Activated CD4-positive, alpha-beta memory T cell treated with anti-CD3 and anti-CD28 coated beads, Interleukin-2, amount 10 ng/mL, durations not matched to agents 7 days and 5 days (primary cell): ENCODE data around the gene THEM4. TPM values are rescaled to one million over a fixed set of nuclear protein-coding genes. Genes with fewer than 3 reads are reported as not detected.
A peak's percentile ranks its signal among the peaks of the same experiment; 100 is the strongest.
"Not testable (repeated sequence)": the region's sequence is repeated elsewhere in the genome, so short reads cannot be mapped to it uniquely, and the experiment has no call there.

Source experiments
- CTCF ChIA-PET: fragments of 350-600 bp; sonication (Branson Sonifier 250); formaldehyde crosslinking; loops from one replicate; lab custom pipeline; 2021; ENCODE audit warnings: antibody characterized with exemption, inconsistent platforms; lab: Charles Lee
- POLR2A ChIA-PET: fragments of 350-600 bp; sonication (Branson Sonifier 250); formaldehyde crosslinking; loops from one replicate; lab custom pipeline; 2021; ENCODE audit warnings: antibody characterized with exemption; lab: Charles Lee
- DNase-seq: peaks from one replicate; pipeline ENCODE4 v3.0.0-alpha.2; 2020
- H3K27ac Mint-ChIP-seq: one replicate; pipeline ENCODE4 v1.8.0; 2021; ENCODE audit warnings: mild to moderate bottlenecking, mixed read lengths
- H3K27me3 Mint-ChIP-seq: one replicate; pipeline ENCODE4 v1.8.0; 2021; ENCODE audit warnings: mixed read lengths
- H3K36me3 Mint-ChIP-seq: one replicate; pipeline ENCODE4 v1.8.0; 2021; ENCODE audit warnings: low read depth, mixed read lengths
- H3K4me1 Mint-ChIP-seq: one replicate; pipeline ENCODE4 v1.8.0; 2021; ENCODE audit warnings: mixed read lengths
- H3K4me3 Mint-ChIP-seq: one replicate; pipeline ENCODE4 v1.8.0; 2021; ENCODE audit warnings: mild to moderate bottlenecking, mixed read lengths
- H3K9me3 Mint-ChIP-seq: one replicate; pipeline ENCODE4 v1.8.0; 2021; ENCODE audit warnings: mixed read lengths
- total RNA-seq, 2 experiments: library from RNA; stranded (reverse); gene quantifications; one replicate each; pipeline ENCODE4 v1.2.3, GENCODE V29; 2021

Gene THEM4
- total RNA-seq, 2 experiments from 2014 or later: 26.3 to 28.6 TPM

GRCh38 chr1:151905443-151906323, 3.6 kb downstream of the THEM4 start:
- Mint-ChIP-seq H3K4me3 (peak overlapping the region; percentile 52), H3K9me3 (peaks cover 39% of the 10 kb centered on the region), H3K27ac (peak overlapping the region; percentile 93), H3K4me1 (peaks cover 67% of the 10 kb centered on the region), H3K36me3 (peaks cover 68% of the 10 kb centered on the region)
- DNase-seq, H3K27me3 Mint-ChIP-seq: not testable (repeated sequence)
- CTCF ChIA-PET: interaction anchor here (1.2 to 1.7 kb wide), 4 partner anchors 15 to 90 kb away, joined by 4 to 18 read pairs (median 4); no protein-coding TSS in a partner anchor
- POLR2A ChIA-PET: interaction anchor here (0.7 to 2.1 kb wide), 20 partner anchors 10 to 243 kb away, joined by 3 to 17 read pairs (median 4); partner anchors contain the start of genes C2CD4D, S100A10 and S100A11

- Mint-ChIP-seq H3K4me3 (peak overlapping the region; percentile 52), H3K4me1 (peaks cover 70% of the 10 kb centered on the region), H3K36me3 (peaks cover 74% of the 10 kb centered on the region), H3K9me3 (peaks cover 44% of the 10 kb centered on the region), H3K27me3 (peaks cover 2% of the 10 kb centered on the region), H3K27ac (peak overlapping the region; percentile 93)
- ChIA-PET POLR2A (interaction anchor here (0.7 to 2.1 kb wide), 21 partner anchors 9 to 243 kb away, joined by 3 to 17 read pairs (median 4); partner anchors contain the start of genes C2CD4D, S100A10 and S100A11), CTCF (interaction anchor here (0.9 to 1.7 kb wide), 6 partner anchors 15 to 97 kb away, joined by 3 to 18 read pairs (median 4); partner anchors contain the start of gene S100A10)
- DNase-seq: peak; percentile 70
Observed at GRCh38 chr1:151905070-151905442, 4.3 kb downstream of the THEM4 start.

- no peak for DNase-seq
- H3K4me1 Mint-ChIP-seq: peaks cover 77% of the 10 kb centered on the region
- no peak overlapping the region for H3K27ac Mint-ChIP-seq
- H3K36me3 Mint-ChIP-seq: peaks cover 78% of the 10 kb centered on the region
- CTCF ChIA-PET: interaction anchor here (0.9 to 1.0 kb wide), 2 partner anchors 12 to 28 kb away, joined by 3 read pairs; no protein-coding TSS in a partner anchor
- POLR2A ChIA-PET: no interaction called here
- peaks cover 48% of the 10 kb centered on the region for H3K9me3 Mint-ChIP-seq
- no peaks in the 10 kb centered on the region for H3K27me3 Mint-ChIP-seq
- H3K4me3 Mint-ChIP-seq: no peak overlapping the region
Observed at GRCh38 chr1:151902858-151903257, 6.5 kb downstream of the THEM4 start.

DNA sequence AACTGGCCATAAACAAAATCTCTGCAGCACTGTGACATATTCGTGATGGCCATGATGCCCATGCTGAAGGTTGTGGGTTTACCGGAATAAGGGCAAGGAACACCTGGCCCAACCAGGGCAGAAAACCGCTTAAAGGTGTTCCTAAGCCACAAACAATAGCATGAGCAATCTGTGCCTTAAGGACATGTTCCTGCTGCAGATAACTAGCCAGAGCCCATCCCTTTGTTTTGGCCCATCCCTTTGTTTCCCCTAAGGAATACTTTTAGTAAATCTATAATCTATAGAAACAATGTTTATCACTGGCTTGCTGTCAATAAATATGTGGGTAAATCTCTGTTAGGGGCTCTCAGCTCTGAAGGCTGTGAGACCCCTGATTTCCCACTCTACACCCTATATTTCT, 8.5 kb downstream of the THEM4 start:
- H3K4me3 Mint-ChIP-seq, CTCF ChIA-PET, H3K27ac Mint-ChIP-seq, DNase-seq, H3K27me3 Mint-ChIP-seq: not testable (repeated sequence)
- H3K9me3 Mint-ChIP-seq: peaks cover 35% of the 10 kb centered on the region
- POLR2A ChIA-PET: interaction anchor here (1.2 to 5.6 kb wide), 2 partner anchors 8 to 46 kb away, joined by 3 to 57 read pairs; partner anchors contain the start of gene THEM4
- H3K4me1 Mint-ChIP-seq: peaks cover 77% of the 10 kb centered on the region
- peaks cover 66% of the 10 kb centered on the region for H3K36me3 Mint-ChIP-seq

- Mint-ChIP-seq H3K27me3 (no peaks in the 10 kb centered on the region), H3K9me3 (peaks cover 30% of the 10 kb centered on the region), H3K4me1 (peaks cover 58% of the 10 kb centered on the region), H3K4me3 (peak overlapping the region; percentile 71), H3K36me3 (peaks cover 65% of the 10 kb centered on the region), H3K27ac (peak overlapping the region; percentile 95)
- CTCF ChIA-PET: interaction anchor here (0.6 to 4.2 kb wide), 12 partner anchors 9 to 103 kb away, joined by 3 to 39 read pairs (median 6); partner anchors contain the start of gene THEM4
- POLR2A ChIA-PET: interaction anchor here (0.9 to 5.6 kb wide), 9 partner anchors 8 to 135 kb away, joined by 3 to 57 read pairs (median 3); partner anchors contain the start of genes MRPL9 and THEM4
- peak; percentile 68 for DNase-seq
Observed at GRCh38 chr1:151898519-151898991, 10.8 kb downstream of the THEM4 start.

DNA sequence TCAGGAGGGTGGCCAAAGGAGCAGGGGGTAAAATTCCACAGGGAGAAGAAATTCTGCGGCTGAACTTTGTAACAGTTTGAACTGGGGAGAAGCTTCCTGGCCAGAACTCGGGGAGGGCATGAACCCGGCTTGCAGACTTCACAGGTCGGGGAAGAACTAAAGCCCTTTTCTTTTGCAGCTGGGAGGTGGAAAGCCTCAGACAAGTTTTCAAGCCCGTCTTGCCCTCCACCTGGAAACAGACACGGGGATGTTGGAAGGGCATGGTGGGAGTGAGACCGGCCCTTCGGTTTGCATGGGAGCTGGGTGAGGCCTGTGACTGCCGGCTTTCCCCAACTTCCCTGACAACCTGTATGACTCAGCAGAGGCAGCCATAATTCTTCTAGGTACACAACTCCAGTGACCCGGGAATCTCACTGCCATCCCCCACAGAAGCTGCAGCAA, 11.3 kb downstream of the THEM4 start:
- ChIA-PET CTCF (interaction anchor here (0.9 to 4.2 kb wide), 11 partner anchors 9 to 116 kb away, joined by 3 to 39 read pairs (median 5); partner anchors contain the start of gene THEM4), POLR2A (interaction anchor here (0.9 to 5.6 kb wide), 8 partner anchors 8 to 135 kb away, joined by 3 to 57 read pairs (median 4); partner anchors contain the start of genes MRPL9 and THEM4)
- H3K27me3 Mint-ChIP-seq: no peaks in the 10 kb centered on the region
- peaks cover 59% of the 10 kb centered on the region for H3K4me1 Mint-ChIP-seq
- peaks cover 68% of the 10 kb centered on the region for H3K36me3 Mint-ChIP-seq
- DNase-seq: no peak
- peaks cover 28% of the 10 kb centered on the region for H3K9me3 Mint-ChIP-seq
- H3K4me3 Mint-ChIP-seq: peak overlapping the region; percentile 71
- H3K27ac Mint-ChIP-seq: peak overlapping the region; percentile 95

DNA sequence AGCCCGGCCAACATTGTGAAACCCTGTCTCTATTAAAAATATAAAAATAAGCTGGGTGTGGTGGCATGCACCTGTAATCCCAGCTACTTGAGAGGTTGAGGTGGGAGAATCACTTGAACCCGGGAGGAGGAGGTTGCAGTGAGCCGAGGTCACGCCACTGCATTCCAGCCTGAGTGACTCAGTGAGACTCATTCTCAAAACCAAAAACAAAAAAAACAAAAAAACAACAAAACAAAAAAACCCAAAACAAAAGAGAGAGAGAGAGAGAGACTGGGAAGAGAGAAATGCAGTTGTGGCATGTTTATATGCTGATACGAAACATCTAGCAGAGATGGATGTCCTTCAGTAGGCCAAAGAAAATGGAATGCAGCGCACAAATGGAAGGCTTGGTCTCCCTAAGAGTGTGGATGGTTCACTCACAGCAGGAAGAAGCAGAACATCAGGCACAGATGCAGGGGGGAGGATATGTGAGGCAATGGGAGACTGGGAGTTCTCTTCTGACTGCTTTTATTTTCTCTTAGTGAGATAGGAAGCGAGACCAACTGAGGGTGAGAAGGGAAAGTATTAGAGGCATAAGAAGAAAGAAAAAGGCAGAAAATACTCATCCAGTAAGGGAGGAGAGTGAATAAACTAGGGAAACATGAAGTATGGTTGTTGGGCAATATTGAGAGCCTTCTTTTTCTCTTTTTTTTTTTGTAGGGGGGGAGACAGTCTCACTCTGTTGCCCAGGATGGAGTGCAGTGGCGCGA, 16.0 kb downstream of the THEM4 start:
- Mint-ChIP-seq H3K27ac (no peak overlapping the region), H3K4me1 (peaks cover 49% of the 10 kb centered on the region), H3K36me3 (peaks cover 63% of the 10 kb centered on the region), H3K9me3 (no peaks in the 10 kb centered on the region), H3K4me3 (no peak overlapping the region), H3K27me3 (no peaks in the 10 kb centered on the region)
- no peak for DNase-seq
- CTCF ChIA-PET: interaction anchor here (0.7 to 0.8 kb wide), 2 partner anchors 27 to 36 kb away, joined by 3 to 6 read pairs; no protein-coding TSS in a partner anchor
- POLR2A ChIA-PET: interaction anchor here (1.2 to 3.1 kb wide), 2 partner anchors 12 to 15 kb away, joined by 3 to 14 read pairs; partner anchors contain the start of gene THEM4

DNA sequence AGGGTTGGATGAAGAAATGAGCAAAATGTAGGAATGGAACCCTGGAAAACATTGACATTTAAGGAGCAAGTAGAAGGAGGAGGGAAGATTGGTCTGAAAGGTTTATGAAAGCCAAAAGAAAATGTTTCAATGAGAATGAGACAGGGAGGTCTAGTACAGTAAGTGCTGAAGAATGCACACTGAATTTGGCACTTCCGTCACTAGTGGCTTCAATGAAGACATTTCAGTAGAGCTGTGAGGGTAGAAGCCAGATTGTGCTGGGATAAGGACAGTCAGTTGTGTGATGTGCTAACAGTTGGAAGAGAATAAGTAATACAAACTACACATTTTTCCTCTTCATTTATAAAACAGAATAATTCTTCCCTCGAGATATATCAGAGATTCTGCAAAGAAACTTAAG, 17.1 kb downstream of the THEM4 start:
- Mint-ChIP-seq H3K4me3 (no peak overlapping the region), H3K27me3 (no peaks in the 10 kb centered on the region), H3K27ac (peak overlapping the region; percentile 22), H3K4me1 (peaks cover 37% of the 10 kb centered on the region), H3K36me3 (peaks cover 72% of the 10 kb centered on the region), H3K9me3 (no peaks in the 10 kb centered on the region)
- no peak for DNase-seq
- ChIA-PET CTCF (no interaction called here), POLR2A (interaction anchor here (1.2 to 3.1 kb wide), 2 partner anchors 13 to 17 kb away, joined by 3 to 14 read pairs; partner anchors contain the start of gene THEM4)

GRCh38 chr1:151891512-151891911, 17.8 kb downstream of the THEM4 start:
- peaks cover 76% of the 10 kb centered on the region for H3K36me3 Mint-ChIP-seq
- CTCF ChIA-PET: interaction anchor here (0.8 to 5.5 kb wide), 4 partner anchors 40 to 110 kb away, joined by 3 to 58 read pairs (median 12); no protein-coding TSS in a partner anchor
- H3K4me3 Mint-ChIP-seq: no peak overlapping the region
- no peaks in the 10 kb centered on the region for H3K27me3 Mint-ChIP-seq
- H3K27ac Mint-ChIP-seq: peak overlapping the region; percentile 22
- no peak for DNase-seq
- peaks cover 30% of the 10 kb centered on the region for H3K4me1 Mint-ChIP-seq
- H3K9me3 Mint-ChIP-seq: no peaks in the 10 kb centered on the region
- POLR2A ChIA-PET: interaction anchor here (3.1 kb wide), 1 partner anchor 13 kb away, joined by 14 read pairs; no protein-coding TSS in a partner anchor

DNA sequence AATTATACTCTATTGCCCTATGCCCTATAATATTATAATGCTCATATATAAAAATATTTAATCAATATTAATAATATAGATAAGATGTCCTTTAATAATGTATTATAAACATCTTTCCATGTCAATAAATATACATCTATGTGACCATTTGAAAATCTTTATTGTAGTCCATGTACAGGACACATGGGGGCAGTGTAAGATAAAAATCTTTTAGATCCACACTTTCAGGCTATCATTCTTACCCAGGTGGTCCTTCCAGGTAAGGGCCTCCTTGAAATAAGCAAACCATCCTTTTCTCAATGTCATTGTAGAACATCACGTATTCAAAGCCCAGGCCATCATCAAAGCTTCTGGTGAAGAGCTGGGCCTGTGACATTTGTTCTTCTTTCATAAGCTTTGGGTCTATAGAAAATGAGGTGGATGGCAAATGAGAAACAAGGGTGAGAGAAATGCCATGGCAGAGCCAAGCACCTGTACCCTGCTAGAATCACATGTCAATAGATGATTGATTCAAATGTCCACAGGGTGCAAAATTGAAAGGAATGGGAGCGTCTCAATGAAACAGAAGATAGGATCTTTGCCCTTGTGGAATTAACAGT, 20.2 kb downstream of the THEM4 start:
- no peaks in the 10 kb centered on the region for H3K9me3 Mint-ChIP-seq
- ChIA-PET CTCF (interaction anchor here (0.8 to 5.5 kb wide), 13 partner anchors 10 to 112 kb away, joined by 3 to 58 read pairs (median 7); partner anchors contain the start of gene THEM4), POLR2A (interaction anchor here (0.7 to 2.6 kb wide), 2 partner anchors 9 to 79 kb away, joined by 3 to 9 read pairs; no protein-coding TSS in a partner anchor)
- H3K36me3 Mint-ChIP-seq: peaks cover 65% of the 10 kb centered on the region
- no peak for DNase-seq
- H3K4me1 Mint-ChIP-seq: peaks cover 27% of the 10 kb centered on the region
- H3K4me3 Mint-ChIP-seq: no peak overlapping the region
- H3K27me3 Mint-ChIP-seq: no peaks in the 10 kb centered on the region
- no peak overlapping the region for H3K27ac Mint-ChIP-seq

DNA sequence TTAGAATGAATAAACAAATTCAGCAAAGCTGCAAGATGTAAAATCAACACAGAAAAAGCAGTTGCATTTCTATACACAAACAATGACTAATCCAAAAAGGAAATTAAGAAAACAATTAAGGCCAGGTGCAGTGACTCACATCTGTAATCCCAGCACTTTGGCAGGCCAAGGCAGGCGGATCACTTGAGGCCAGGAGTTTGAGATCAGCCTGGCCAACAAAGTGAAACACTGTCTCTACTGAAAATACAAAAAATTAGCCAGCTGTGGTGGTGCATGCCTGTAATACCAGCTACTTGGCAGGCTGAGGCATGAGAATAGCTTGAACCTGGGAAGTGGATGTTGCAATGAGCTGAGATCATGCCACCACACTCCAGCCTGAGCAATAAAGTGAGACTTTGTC, 22.3 kb downstream of the THEM4 start:
- Mint-ChIP-seq H3K9me3 (no peaks in the 10 kb centered on the region), H3K27ac (no peak overlapping the region), H3K4me1 (peaks cover 16% of the 10 kb centered on the region), H3K4me3 (no peak overlapping the region), H3K36me3 (peaks cover 55% of the 10 kb centered on the region), H3K27me3 (no peaks in the 10 kb centered on the region)
- DNase-seq: no peak
- ChIA-PET CTCF (interaction anchor here (1.4 to 5.5 kb wide), 4 partner anchors 11 to 114 kb away, joined by 6 to 58 read pairs (median 12); no protein-coding TSS in a partner anchor), POLR2A (interaction anchor here (1.3 to 2.6 kb wide), 2 partner anchors 11 to 18 kb away, joined by 4 to 9 read pairs; no protein-coding TSS in a partner anchor)
